ENCODE results near the gene CRIP3. TPM values are rescaled to one million over a fixed set of nuclear protein-coding genes. Genes with fewer than 3 reads are reported as not detected.

CRIP3 gene
- total RNA-seq, 4 donors from 2014 or later = 0.45 to 0.93 TPM; not detected in 2

GRCh38 chr6:43268355-43268700 is 40.3 kb downstream of the CRIP3 start:
- DNase-seq = peak; percentile 54 to 59
- no peaks in the 10 kb centered on the region for H3K9me3 ChIP-seq
- no peaks in the 10 kb centered on the region for H3K27me3 ChIP-seq
- WGBS, 2 donors = 44 to 54% methylated on average over 2 to 3 of the region's 3 CpGs
- TF ChIP-seq POLR2A (IDR thresholded peaks at IDR 0.05) = no peak
- TF ChIP-seq CTCF (IDR thresholded peaks at IDR 0.05) = no peak
- H3K36me3 ChIP-seq = no peaks in the 10 kb centered on the region
- H3K27ac ChIP-seq = peak overlapping the region in 1 of 3 donors; percentile 34
- intact Hi-C loops (cut with DNase I) = no loop called here
- no peak overlapping the region for H3K4me3 ChIP-seq (replicated peaks in 1 of 3)
- peaks cover 23 to 37% of the 10 kb centered on the region in 2 donors for H3K4me1 ChIP-seq

GRCh38 chr6:43267619-43268354 is 40.8 kb downstream of the CRIP3 start:
- 81 to 83% methylated on average over 7 of the region's 7 CpGs for WGBS, 2 donors
- H3K4me1 ChIP-seq = peaks cover 23 to 37% of the 10 kb centered on the region in 2 donors
- TF ChIP-seq POLR2A (IDR thresholded peaks at IDR 0.05) = no peak
- TF ChIP-seq CTCF (IDR thresholded peaks at IDR 0.05) = no peak
- no peak overlapping the region for H3K4me3 ChIP-seq (replicated peaks in 1 of 3)
- no peak for DNase-seq
- H3K9me3 ChIP-seq = no peaks in the 10 kb centered on the region
- intact Hi-C loops (cut with DNase I) = no loop called here
- no peaks in the 10 kb centered on the region for H3K36me3 ChIP-seq
- H3K27me3 ChIP-seq = no peaks in the 10 kb centered on the region
- H3K27ac ChIP-seq = peak overlapping the region in 1 of 3 donors; percentile 21

- TF ChIP-seq POLR2A (IDR thresholded peaks at IDR 0.05) (no peak), CTCF (IDR thresholded peaks at IDR 0.05) (no peak)
- H3K27me3 ChIP-seq = no peaks in the 10 kb centered on the region
- H3K27ac ChIP-seq = no peak overlapping the region
- intact Hi-C loops (cut with DNase I) = no loop called here
- no peaks in the 10 kb centered on the region for H3K36me3 ChIP-seq
- H3K4me3 ChIP-seq (replicated peaks in 1 of 3) = no peak overlapping the region
- H3K4me1 ChIP-seq = peaks cover 14 to 28% of the 10 kb centered on the region in 2 donors
- H3K9me3 ChIP-seq = no peaks in the 10 kb centered on the region
- DNase-seq = no peak
- WGBS, 2 donors = 75 to 89% methylated on average over 4 to 6 of the region's 6 CpGs
These were observed 43.1 kb downstream of the CRIP3 start for GRCh38 chr6:43265564-43265963.

- DNase-seq = no peak
- Histone ChIP-seq H3K27me3 (no peaks in the 10 kb centered on the region), H3K36me3 (no peaks in the 10 kb centered on the region), H3K4me1 (peaks cover 8 to 19% of the 10 kb centered on the region in 2 donors), H3K27ac (no peak overlapping the region), H3K4me3 (replicated peaks in 1 of 3) (no peak overlapping the region), H3K9me3 (no peaks in the 10 kb centered on the region)
- 87 to 88% methylated on average over 5 of the region's 5 CpGs for WGBS, 2 donors
- intact Hi-C loops (cut with DNase I) = loop anchor here (5.0 kb wide), 2 partner anchors 73 to 243 kb away; no protein-coding TSS in a partner anchor
- TF ChIP-seq CTCF (IDR thresholded peaks at IDR 0.05) (no peak), POLR2A (IDR thresholded peaks at IDR 0.05) (no peak)
These were observed 44.0 kb downstream of the CRIP3 start for GRCh38 chr6:43264599-43265145.
